ENCODE results near the gene SIGLEC1.

Gene SIGLEC1

DNA sequence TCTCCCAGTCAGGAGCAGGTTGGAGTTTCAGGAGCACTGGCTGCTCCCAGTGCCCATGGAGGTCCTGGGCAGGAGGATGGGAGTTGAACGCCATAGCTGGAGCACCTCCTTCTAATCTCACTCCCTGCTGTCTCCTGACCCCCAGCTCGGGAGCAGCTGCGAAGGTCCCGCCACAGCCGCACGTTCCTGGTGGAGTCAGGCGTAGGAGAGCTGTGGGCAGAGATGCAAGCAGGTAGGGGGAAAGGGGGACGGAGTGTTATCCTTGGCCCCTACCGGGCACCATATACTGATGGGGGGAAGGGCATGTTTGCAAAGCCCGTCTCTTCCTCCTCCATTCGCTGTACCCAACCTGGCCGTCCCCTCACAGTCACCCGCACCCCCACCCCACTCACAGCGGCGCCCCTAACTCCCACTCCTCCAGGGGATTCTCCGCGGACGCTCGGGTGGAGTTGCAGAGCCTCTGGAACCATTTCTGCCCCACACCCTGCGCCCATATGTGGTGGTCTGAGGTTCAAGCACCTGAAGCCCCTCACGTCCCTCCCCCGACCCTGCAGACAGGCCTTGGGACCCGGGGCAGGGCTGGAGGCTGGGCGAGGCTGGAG is 36.8 kb upstream of the SIGLEC1 start:
- DNase-seq (ENCODE audit: low read depth in 1 of 2, low spot score in 1 of 2): no peak
- TF ChIP-seq SPI1 (IDR thresholded peaks at IDR 0.05; ENCODE audit: borderline replicate concordance, low read depth): no peak
- no peak for TF ChIP-seq GABPA (IDR thresholded peaks at IDR 0.05; ENCODE audit: low read depth)
- no peak for TF ChIP-seq REST (IDR thresholded peaks at IDR 0.05; ENCODE audit: insufficient replicate concordance, low read depth)
- no peak for TF ChIP-seq POLR2AphosphoS5 (IDR thresholded peaks at IDR 0.05; ENCODE audit: low read depth)
- TF ChIP-seq, protein P1, sequence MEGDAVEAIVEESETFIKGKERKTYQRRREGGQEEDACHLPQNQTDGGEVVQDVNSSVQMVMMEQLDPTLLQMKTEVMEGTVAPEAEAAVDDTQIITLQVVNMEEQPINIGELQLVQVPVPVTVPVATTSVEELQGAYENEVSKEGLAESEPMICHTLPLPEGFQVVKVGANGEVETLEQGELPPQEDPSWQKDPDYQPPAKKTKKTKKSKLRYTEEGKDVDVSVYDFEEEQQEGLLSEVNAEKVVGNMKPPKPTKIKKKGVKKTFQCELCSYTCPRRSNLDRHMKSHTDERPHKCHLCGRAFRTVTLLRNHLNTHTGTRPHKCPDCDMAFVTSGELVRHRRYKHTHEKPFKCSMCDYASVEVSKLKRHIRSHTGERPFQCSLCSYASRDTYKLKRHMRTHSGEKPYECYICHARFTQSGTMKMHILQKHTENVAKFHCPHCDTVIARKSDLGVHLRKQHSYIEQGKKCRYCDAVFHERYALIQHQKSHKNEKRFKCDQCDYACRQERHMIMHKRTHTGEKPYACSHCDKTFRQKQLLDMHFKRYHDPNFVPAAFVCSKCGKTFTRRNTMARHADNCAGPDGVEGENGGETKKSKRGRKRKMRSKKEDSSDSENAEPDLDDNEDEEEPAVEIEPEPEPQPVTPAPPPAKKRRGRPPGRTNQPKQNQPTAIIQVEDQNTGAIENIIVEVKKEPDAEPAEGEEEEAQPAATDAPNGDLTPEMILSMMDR (IDR thresholded peaks at IDR 0.05; ENCODE audit: insufficient read depth, low read length): no peak
- no peak overlapping the region for H3K4me3 ChIP-seq (replicated peaks; ENCODE audit: insufficient read depth, low read length)
- H3K27me3 ChIP-seq (ENCODE audit: insufficient read depth, poor library complexity, severe bottlenecking): no peaks in the 10 kb centered on the region
- no peak overlapping the region for H3K27ac ChIP-seq (replicated peaks)

DNA sequence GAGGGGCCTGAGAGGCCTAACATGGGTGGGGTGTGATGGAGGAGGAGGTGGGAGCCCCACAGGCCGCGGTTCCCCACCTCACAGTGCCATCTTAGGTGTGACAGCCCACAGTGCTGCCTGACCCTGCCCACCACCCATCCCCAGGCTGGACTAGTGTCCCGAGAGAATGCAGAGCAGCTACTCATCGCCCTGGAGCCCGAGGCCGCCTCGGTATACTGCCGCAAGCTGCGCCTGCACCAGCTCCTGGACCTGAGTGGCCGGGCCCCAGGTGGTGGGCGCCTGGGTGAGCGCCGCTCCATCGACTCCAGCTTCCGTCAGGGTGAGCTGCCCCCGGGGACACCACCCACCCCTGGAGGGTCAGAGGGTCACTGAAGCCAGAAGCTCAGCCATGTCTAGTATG is 35.7 kb upstream of the SIGLEC1 start:
- no peak overlapping the region for H3K27ac ChIP-seq (replicated peaks)
- no peak overlapping the region for H3K4me3 ChIP-seq (replicated peaks; ENCODE audit: insufficient read depth, low read length)
- H3K27me3 ChIP-seq (ENCODE audit: insufficient read depth, poor library complexity, severe bottlenecking): peaks cover 2% of the 10 kb centered on the region
- TF ChIP-seq, protein P1 (IDR thresholded peaks at IDR 0.05; ENCODE audit: insufficient read depth, low read length): no peak
- TF ChIP-seq REST (IDR thresholded peaks at IDR 0.05; ENCODE audit: insufficient replicate concordance, low read depth) (no peak), GABPA (IDR thresholded peaks at IDR 0.05; ENCODE audit: low read depth) (no peak), POLR2AphosphoS5 (IDR thresholded peaks at IDR 0.05; ENCODE audit: low read depth) (no peak), SPI1 (IDR thresholded peaks at IDR 0.05; ENCODE audit: borderline replicate concordance, low read depth) (no peak)
- DNase-seq (ENCODE audit: low read depth in 1 of 2, low spot score in 1 of 2): no peak

DNA sequence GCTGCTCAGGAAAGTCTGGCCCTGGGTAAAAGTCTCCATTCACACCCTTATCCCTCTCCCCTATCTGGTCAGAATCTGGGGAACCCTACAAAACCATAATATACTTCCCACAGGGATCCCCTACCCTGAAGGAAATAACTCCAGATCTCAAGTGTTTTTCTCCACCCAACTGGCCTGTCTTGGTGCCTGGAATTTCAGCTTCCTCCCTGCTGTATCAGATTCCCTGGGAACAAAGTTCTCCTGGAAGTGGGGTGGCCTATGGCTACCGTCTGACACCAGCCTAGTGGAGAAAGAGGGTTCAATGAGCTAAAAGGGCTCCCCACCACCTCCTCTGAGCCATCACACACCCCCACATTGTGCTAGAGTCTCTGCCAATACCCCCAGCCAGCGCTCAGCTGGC is 35.1 kb upstream of the SIGLEC1 start:
- TF ChIP-seq GABPA (IDR thresholded peaks at IDR 0.05; ENCODE audit: low read depth) (no peak), REST (IDR thresholded peaks at IDR 0.05; ENCODE audit: insufficient replicate concordance, low read depth) (no peak)
- TF ChIP-seq, protein P1 (IDR thresholded peaks at IDR 0.05; ENCODE audit: insufficient read depth, low read length): no peak
- Histone ChIP-seq H3K27me3 (ENCODE audit: insufficient read depth, poor library complexity, severe bottlenecking) (peaks cover 2% of the 10 kb centered on the region), H3K27ac (replicated peaks) (no peak overlapping the region), H3K4me3 (replicated peaks; ENCODE audit: insufficient read depth, low read length) (no peak overlapping the region)
- DNase-seq (ENCODE audit: low read depth in 1 of 2, low spot score in 1 of 2): no peak
